Neural cell (in vitro differentiated cells): ENCODE results near the gene PARD3B. TPM values are rescaled to one million over a fixed set of nuclear protein-coding genes. Genes with fewer than 3 reads are reported as not detected.

Experiments used
- H2AFZ ChIP-seq: fragments of 200-600, 300-800 bp; sonication (generic), shearing (Covaris generic); 2 replicates; pipeline ENCODE4 v1.6.0; 2014; ENCODE audit warnings: low read depth, mild to moderate bottlenecking, antibody characterized with exemption, low read length, moderate library complexity
- H3F3A ChIP-seq: fragments of 200-600 bp; shearing (Covaris generic); 2 replicates; pipeline ENCODE4 v1.6.1; 2016; ENCODE audit warnings: mild to moderate bottlenecking, moderate library complexity, mixed read lengths, antibody characterized with exemption, low read length; ENCODE audit not compliant: insufficient read depth, poor library complexity, severe bottlenecking
- H3K27ac ChIP-seq: fragments of 200-600, 300-800 bp; sonication (generic), shearing (Covaris generic); 2 replicates; pipeline ENCODE4 v1.5.1; 2014; ENCODE audit warnings: mild to moderate bottlenecking, low read length, moderate library complexity
- H3K27me3 ChIP-seq: fragments of 300-800, 200-600 bp; sonication (generic), shearing (Covaris generic); 2 replicates; pipeline ENCODE4 v1.6.0; 2014; ENCODE audit warnings: mild to moderate bottlenecking, low read depth, low read length, moderate library complexity; ENCODE audit not compliant: insufficient read depth
- H3K36me3 ChIP-seq: fragments of 300-800, 200-600 bp; sonication (generic), shearing (Covaris generic); 2 replicates; pipeline ENCODE4 v1.5.1; 2014; ENCODE audit warnings: mild to moderate bottlenecking, antibody characterized with exemption, low read length, moderate library complexity; ENCODE audit not compliant: insufficient read depth
- H3K4me2 ChIP-seq: fragments of 300-800, 200-600 bp; sonication (generic), shearing (Covaris generic); 2 replicates; pipeline ENCODE4 v1.6.0; 2014; ENCODE audit warnings: mild to moderate bottlenecking, low read length
- H3K4me3 ChIP-seq: fragments of 300-800, 200-600 bp; sonication (generic), shearing (Covaris generic); 2 replicates; pipeline ENCODE4 v1.5.1; 2014; ENCODE audit warnings: mild to moderate bottlenecking, low read length, moderate library complexity
- H3K79me2 ChIP-seq: fragments of 200-600 bp; shearing (Covaris generic); replicated peaks from 2 replicates; pipeline ENCODE4 v1.6.0; 2014; ENCODE audit warnings: mild to moderate bottlenecking, low read length, moderate library complexity; ENCODE audit not compliant: insufficient read depth
- H3K9ac ChIP-seq: fragments of 300-800, 200-600 bp; sonication (generic), shearing (Covaris generic); 2 replicates; pipeline ENCODE4 v1.6.1; 2016; ENCODE audit warnings: mild to moderate bottlenecking, low read length, mixed read lengths
- H3K9me2 ChIP-seq: fragments of 200-600 bp; shearing (Covaris generic); 2 replicates; pipeline ENCODE4 v1.6.1; 2016; ENCODE audit warnings: mild to moderate bottlenecking, low read length, mixed read lengths; ENCODE audit not compliant: insufficient read depth
- H3K9me3 ChIP-seq: fragments of 200-600, 300-800 bp; sonication (generic), shearing (Covaris generic); 2 replicates; pipeline ENCODE4 v1.6.1; 2016; ENCODE audit warnings: mild to moderate bottlenecking, mixed run types, low read length, moderate library complexity, mixed read lengths
- H4K20me1 ChIP-seq: fragments of 200-600 bp; shearing (Covaris generic); 2 replicates; pipeline ENCODE4 v1.6.1; 2016; ENCODE audit warnings: mild to moderate bottlenecking, mixed run types; ENCODE audit not compliant: insufficient read depth
- EP300 ChIP-seq: fragments of 450-650 bp; conservative IDR thresholded peaks from 2 replicates; pipeline ENCODE4 v1.6.1; 2014; ENCODE audit warnings: antibody characterized with exemption, mild to moderate bottlenecking, moderate library complexity; ENCODE audit not compliant: poor library complexity, severe bottlenecking
- EZH2 ChIP-seq: fragments of 200-600, 300-800 bp; shearing (Covaris generic), sonication (generic); IDR thresholded peaks from 2 replicates; pipeline ENCODE4 v1.6.1; 2014; ENCODE audit warnings: antibody characterized with exemption, low read length, borderline replicate concordance, mild to moderate bottlenecking; ENCODE audit not compliant: insufficient read depth, poor library complexity, severe bottlenecking
- MXI1 ChIP-seq: fragments of 450-650 bp; conservative IDR thresholded peaks from 2 replicates; pipeline ENCODE4 v1.6.1; 2014; ENCODE audit warnings: antibody characterized with exemption, mild to moderate bottlenecking; ENCODE audit not compliant: poor library complexity, severe bottlenecking
- POLR2AphosphoS5 ChIP-seq: IDR thresholded peaks from 2 replicates; pipeline ENCODE4 v1.6.1; 2012
- RAD21 ChIP-seq: fragments of 450-650 bp; conservative IDR thresholded peaks from 2 replicates; pipeline ENCODE4 v1.6.1; 2014; ENCODE audit warnings: antibody characterized with exemption, mild to moderate bottlenecking, moderate library complexity
- REST ChIP-seq: IDR thresholded peaks from 2 replicates; pipeline ENCODE4 v1.6.1; 2012; ENCODE audit warnings: borderline replicate concordance
- SMC3 ChIP-seq: fragments of 450-650 bp; conservative IDR thresholded peaks from 2 replicates; pipeline ENCODE4 v1.6.1; 2014; ENCODE audit warnings: antibody characterized with exemption, mild to moderate bottlenecking, moderate library complexity; ENCODE audit not compliant: poor library complexity
- TAF1 ChIP-seq: IDR thresholded peaks from 2 replicates; pipeline ENCODE4 v1.6.1; 2012; ENCODE audit warnings: low read depth
- polyA plus RNA-seq: library from polyadenylated mRNA; depleted of rRNA; stranded (reverse); fragments of >200 nt; gene quantifications from 2 replicates; pipeline ENCODE4 v1.2.3, GENCODE V29; 2014
- TF ChIP-seq, protein P1 (sequence below): fragments of 450-650 bp; IDR thresholded peaks from 2 replicates; pipeline ENCODE4 v1.5.1; 2014; ENCODE audit warnings: antibody characterized with exemption, mild to moderate bottlenecking, moderate library complexity; ENCODE audit not compliant: poor library complexity, severe bottlenecking

The PARD3B gene
- polyA plus RNA-seq, 1 donor from 2014 or later = 0.54 TPM

DNA sequence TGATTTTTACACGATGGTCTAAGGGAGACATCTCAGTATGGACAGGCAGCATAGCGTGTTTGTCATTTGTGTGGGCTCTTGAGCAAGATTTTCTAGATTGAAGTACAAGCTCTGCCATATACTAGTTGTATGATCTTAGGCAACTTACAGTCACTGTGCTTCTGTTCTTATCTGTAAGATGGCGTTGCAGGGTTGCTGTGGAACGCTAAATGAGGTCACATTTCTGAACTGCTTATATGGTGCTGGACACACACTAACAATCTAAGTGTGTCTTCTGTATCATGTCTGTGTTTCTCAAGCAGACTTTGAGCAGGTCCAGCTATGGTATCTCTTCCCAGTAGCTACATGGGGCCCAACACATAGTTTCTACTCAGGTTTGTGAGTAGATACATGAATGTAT is 29.2 kb downstream of the PARD3B start:
- no peak overlapping the region for H2AFZ ChIP-seq
- H3K4me3 ChIP-seq = no peak overlapping the region
- TF ChIP-seq EP300 = no peak
- TF ChIP-seq POLR2AphosphoS5 = no peak
- TF ChIP-seq RAD21 = no peak
- TF ChIP-seq TAF1 = no peak
- TF ChIP-seq EZH2 = no peak
- TF ChIP-seq, protein P1, sequence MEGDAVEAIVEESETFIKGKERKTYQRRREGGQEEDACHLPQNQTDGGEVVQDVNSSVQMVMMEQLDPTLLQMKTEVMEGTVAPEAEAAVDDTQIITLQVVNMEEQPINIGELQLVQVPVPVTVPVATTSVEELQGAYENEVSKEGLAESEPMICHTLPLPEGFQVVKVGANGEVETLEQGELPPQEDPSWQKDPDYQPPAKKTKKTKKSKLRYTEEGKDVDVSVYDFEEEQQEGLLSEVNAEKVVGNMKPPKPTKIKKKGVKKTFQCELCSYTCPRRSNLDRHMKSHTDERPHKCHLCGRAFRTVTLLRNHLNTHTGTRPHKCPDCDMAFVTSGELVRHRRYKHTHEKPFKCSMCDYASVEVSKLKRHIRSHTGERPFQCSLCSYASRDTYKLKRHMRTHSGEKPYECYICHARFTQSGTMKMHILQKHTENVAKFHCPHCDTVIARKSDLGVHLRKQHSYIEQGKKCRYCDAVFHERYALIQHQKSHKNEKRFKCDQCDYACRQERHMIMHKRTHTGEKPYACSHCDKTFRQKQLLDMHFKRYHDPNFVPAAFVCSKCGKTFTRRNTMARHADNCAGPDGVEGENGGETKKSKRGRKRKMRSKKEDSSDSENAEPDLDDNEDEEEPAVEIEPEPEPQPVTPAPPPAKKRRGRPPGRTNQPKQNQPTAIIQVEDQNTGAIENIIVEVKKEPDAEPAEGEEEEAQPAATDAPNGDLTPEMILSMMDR = no peak
- no peak for TF ChIP-seq MXI1
- no peak for TF ChIP-seq REST
- no peak for TF ChIP-seq SMC3
- no peaks in the 10 kb centered on the region for H3F3A ChIP-seq
- H3K9me3 ChIP-seq = no peaks in the 10 kb centered on the region
- H3K36me3 ChIP-seq = no peaks in the 10 kb centered on the region
- H3K27ac ChIP-seq = no peak overlapping the region
- no peaks in the 10 kb centered on the region for H3K27me3 ChIP-seq
- H3K9me2 ChIP-seq = no peaks in the 10 kb centered on the region
- H3K4me2 ChIP-seq = no peak overlapping the region
- no peaks in the 10 kb centered on the region for H3K79me2 ChIP-seq
- H4K20me1 ChIP-seq = no peaks in the 10 kb centered on the region
- no peak overlapping the region for H3K9ac ChIP-seq

DNA sequence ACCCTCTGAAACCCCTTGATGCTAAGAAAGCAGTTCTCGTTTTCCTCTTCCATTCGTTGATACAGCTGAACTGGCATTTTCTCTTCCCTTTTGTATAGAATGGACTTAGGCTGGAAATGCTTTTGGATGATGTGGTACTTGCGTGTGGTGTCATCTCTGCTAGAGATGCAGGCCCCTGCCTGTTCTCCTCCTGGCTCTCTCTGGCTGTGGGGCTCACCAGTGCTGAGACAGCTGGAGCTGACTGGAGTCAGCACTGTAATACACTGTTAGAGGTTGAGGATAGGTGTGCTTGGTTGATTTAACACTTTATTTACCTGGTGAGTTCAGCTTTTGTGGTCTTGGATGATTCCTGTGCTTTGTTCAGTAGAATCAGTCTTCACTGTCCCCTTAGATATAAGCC is 30.2 kb downstream of the PARD3B start:
- H4K20me1 ChIP-seq = no peaks in the 10 kb centered on the region
- no peaks in the 10 kb centered on the region for H3K79me2 ChIP-seq
- H3K4me3 ChIP-seq = no peak overlapping the region
- no peaks in the 10 kb centered on the region for H3K36me3 ChIP-seq
- no peaks in the 10 kb centered on the region for H3K9me3 ChIP-seq
- H3F3A ChIP-seq = no peaks in the 10 kb centered on the region
- no peak overlapping the region for H2AFZ ChIP-seq
- no peaks in the 10 kb centered on the region for H3K9me2 ChIP-seq
- no peak overlapping the region for H3K27ac ChIP-seq
- no peak overlapping the region for H3K9ac ChIP-seq
- no peak overlapping the region for H3K4me2 ChIP-seq
- H3K27me3 ChIP-seq = no peaks in the 10 kb centered on the region
- TF ChIP-seq MXI1 (no peak), POLR2AphosphoS5 (no peak), EZH2 (no peak), REST (no peak), RAD21 (no peak), TAF1 (no peak), EP300 (no peak), SMC3 (no peak)
- TF ChIP-seq, protein P1 = no peak
